A673 (cell line): Measurements from ENCODE around the gene ZNF778. TPM values are rescaled to one million over a fixed set of nuclear protein-coding genes. Genes with fewer than 3 reads are reported as not detected.
"Not testable (repeated sequence)": the region's sequence is repeated elsewhere in the genome, so short reads cannot be mapped to it uniquely, and the experiment has no call there.

Experiments
- BruUV-seq: library from RNA; stranded (reverse); fragments of 400-500 nt; replicated peaks from 2 replicates; lab custom pipeline; 2021; lab: Mats Ljungman, UMichigan
- CTCF ChIA-PET: fragments of 300-600 bp; sonication (Branson Sonifier 250); formaldehyde crosslinking; loops from one replicate; lab custom pipeline; 2022; ENCODE audit warnings: antibody characterized with exemption; lab: Charles Lee
- POLR2A ChIA-PET: fragments of 300-600 bp; sonication (Branson Sonifier 250); formaldehyde crosslinking; loops from one replicate; lab custom pipeline; 2022; ENCODE audit warnings: antibody characterized with exemption; ENCODE audit not compliant: low non-redundant PET; lab: Charles Lee
- DNase-seq: peaks from one replicate; pipeline ENCODE4 v3.0.0-alpha.2; 2015; ENCODE audit warnings: low spot score
- H3K27ac ChIP-seq: fragments of 200-600 bp; sonication (generic); 2 replicates; pipeline ENCODE4 v1.5.1; 2016; ENCODE audit warnings: mixed run types, low read depth, mild to moderate bottlenecking, mixed read lengths, antibody characterized with exemption, low read length; ENCODE audit not compliant: poor library complexity, severe bottlenecking
- H3K27me3 ChIP-seq: fragments of 200-600 bp; sonication (generic); replicated peaks from 2 replicates; pipeline ENCODE4 v1.6.1; 2017; ENCODE audit warnings: mixed run types, low read depth, mild to moderate bottlenecking, mixed read lengths, antibody characterized with exemption, low read length; ENCODE audit not compliant: insufficient read depth, poor library complexity
- H3K36me3 ChIP-seq: fragments of 200-600 bp; sonication (generic); 2 replicates; pipeline ENCODE4 v1.6.1; 2016; ENCODE audit warnings: mixed run types, mild to moderate bottlenecking, mixed read lengths, antibody characterized with exemption, low read length; ENCODE audit not compliant: insufficient read depth, poor library complexity, severe bottlenecking
- H3K4me1 ChIP-seq: fragments of 200-600 bp; sonication (generic); 2 replicates; pipeline ENCODE4 v1.6.1; 2017; ENCODE audit warnings: mixed run types, mild to moderate bottlenecking, mixed read lengths, antibody characterized with exemption, low read length; ENCODE audit not compliant: insufficient read depth, poor library complexity, severe bottlenecking
- H3K4me3 ChIP-seq: fragments of 200-600 bp; sonication (generic); 2 replicates; pipeline ENCODE4 v1.5.1; 2016; ENCODE audit warnings: low read depth, mixed run types, mild to moderate bottlenecking, mixed read lengths, low read length; ENCODE audit not compliant: poor library complexity, severe bottlenecking
- H3K9me3 ChIP-seq: fragments of 200-600 bp; sonication (generic); 2 replicates; pipeline ENCODE4 v1.6.1; 2016; ENCODE audit warnings: mixed run types, low read depth, mild to moderate bottlenecking, mixed read lengths, antibody characterized with exemption, low read length; ENCODE audit not compliant: poor library complexity, severe bottlenecking
- EZH2 ChIP-seq: fragments of 200-600 bp; sonication (generic); IDR thresholded peaks from 2 replicates; pipeline ENCODE4 v1.6.1; 2017; ENCODE audit warnings: borderline replicate concordance, low read depth, mild to moderate bottlenecking, mixed read lengths, antibody characterized with exemption, low read length; ENCODE audit not compliant: poor library complexity, severe bottlenecking
- intact Hi-C: fragments of 100-400 bp; cut with micrococcal nuclease; formaldehyde crosslinking; loops from one replicate; pipeline ENCODE4 v1.10.0; 2022; ENCODE audit not compliant: unreplicated experiment
- total RNA-seq: library from RNA; stranded (reverse); gene quantifications from 2 replicates; pipeline ENCODE4 v1.2.3, GENCODE V29; 2021
- TF ChIP-seq, protein P1 (sequence below): fragments of 300-800, 200-600 bp; sonication (generic); conservative IDR thresholded peaks from 2 replicates; pipeline ENCODE4 v1.5.1; 2017; ENCODE audit warnings: low read depth, mild to moderate bottlenecking, antibody characterized with exemption, low read length, moderate library complexity, mixed read lengths

The ZNF778 gene
- total RNA-seq, 1 experiment from 2014 or later, result 14.0 TPM

DNA sequence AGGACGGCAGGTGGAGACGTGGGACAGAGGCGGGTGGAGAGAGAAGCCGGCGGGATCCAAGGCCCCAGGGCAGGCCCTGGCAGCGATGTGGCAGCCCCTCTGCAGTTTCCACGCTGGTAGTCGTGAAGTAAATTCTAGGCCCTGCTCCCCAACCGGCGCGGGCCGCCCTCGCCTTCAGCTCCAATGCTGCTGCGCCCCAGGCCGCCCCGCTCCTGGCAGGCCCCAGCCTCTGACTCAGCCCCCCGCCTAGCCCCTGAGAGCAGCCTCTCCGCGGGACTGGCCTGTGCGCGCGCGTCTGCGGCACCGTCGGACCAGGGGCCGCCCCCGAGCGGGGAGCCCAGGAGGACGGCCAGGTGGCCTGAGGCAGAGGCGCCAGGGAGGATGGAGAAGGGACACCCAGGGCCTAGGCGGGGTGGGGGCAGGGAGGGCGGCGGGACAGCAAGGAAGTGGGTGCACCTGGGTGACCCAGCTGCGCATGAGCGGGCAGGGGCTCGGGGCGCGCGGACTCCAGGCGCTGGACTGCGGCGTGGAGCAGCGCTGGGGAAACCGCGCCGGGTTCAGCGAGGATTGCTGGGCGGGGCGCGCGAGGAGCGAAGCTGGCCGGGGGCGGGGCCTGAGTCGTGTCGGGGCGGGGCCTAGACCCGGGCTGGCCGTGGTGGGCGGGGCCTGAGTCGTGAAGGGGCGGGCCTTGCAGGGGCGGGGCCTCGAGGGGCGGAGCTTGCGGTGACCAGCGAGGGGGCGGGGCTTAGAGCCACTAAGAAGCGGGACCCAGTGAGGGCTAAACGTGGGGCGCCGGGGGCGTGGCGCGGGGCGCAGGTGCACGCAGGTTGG is 29.6 kb downstream of the ZNF778 start:
- Histone ChIP-seq H3K4me1 (peaks cover 8% of the 10 kb centered on the region), H3K9me3 (no peaks in the 10 kb centered on the region), H3K36me3 (no peaks in the 10 kb centered on the region), H3K4me3 (peak overlapping the region; percentile 55), H3K27me3 (no peaks in the 10 kb centered on the region), H3K27ac (no peak overlapping the region)
- POLR2A ChIA-PET, result no interaction called here
- TF ChIP-seq, protein P1, sequence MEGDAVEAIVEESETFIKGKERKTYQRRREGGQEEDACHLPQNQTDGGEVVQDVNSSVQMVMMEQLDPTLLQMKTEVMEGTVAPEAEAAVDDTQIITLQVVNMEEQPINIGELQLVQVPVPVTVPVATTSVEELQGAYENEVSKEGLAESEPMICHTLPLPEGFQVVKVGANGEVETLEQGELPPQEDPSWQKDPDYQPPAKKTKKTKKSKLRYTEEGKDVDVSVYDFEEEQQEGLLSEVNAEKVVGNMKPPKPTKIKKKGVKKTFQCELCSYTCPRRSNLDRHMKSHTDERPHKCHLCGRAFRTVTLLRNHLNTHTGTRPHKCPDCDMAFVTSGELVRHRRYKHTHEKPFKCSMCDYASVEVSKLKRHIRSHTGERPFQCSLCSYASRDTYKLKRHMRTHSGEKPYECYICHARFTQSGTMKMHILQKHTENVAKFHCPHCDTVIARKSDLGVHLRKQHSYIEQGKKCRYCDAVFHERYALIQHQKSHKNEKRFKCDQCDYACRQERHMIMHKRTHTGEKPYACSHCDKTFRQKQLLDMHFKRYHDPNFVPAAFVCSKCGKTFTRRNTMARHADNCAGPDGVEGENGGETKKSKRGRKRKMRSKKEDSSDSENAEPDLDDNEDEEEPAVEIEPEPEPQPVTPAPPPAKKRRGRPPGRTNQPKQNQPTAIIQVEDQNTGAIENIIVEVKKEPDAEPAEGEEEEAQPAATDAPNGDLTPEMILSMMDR, result no peak
- TF ChIP-seq EZH2, result no peak
- CTCF ChIA-PET, result interaction anchor here (0.6 to 0.7 kb wide), 2 partner anchors 574 to 1470 kb away, joined by 4 to 7 read pairs; no protein-coding TSS in a partner anchor
- peak; percentile 81 for DNase-seq
- intact Hi-C loops, result loop anchor here (10.0 kb wide), 1 partner anchor 258 kb away; the partner anchor contains the start of gene SPG7
- no TSS peak for BruUV-seq

DNA sequence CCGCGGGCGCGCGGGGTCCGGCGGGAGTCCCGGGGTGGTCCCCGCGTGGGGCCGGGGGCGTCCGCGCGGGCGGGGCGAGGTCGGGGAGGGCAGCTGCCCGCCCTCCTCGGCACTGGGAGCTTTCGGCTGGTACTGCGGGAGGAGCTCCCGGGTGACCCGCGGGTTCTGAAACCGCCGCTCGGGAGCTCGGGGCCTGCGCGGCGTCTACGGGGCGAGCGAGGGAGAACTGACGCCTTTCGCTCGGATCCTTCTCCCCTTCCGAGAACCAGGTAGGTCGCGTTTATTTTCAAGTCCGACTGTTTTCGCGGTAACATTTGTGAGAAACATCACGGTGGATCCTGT is 30.2 kb downstream of the ZNF778 start:
- H3K4me3 ChIP-seq, result peak overlapping the region; percentile 55
- CTCF ChIA-PET, H3K27me3 ChIP-seq, POLR2A ChIA-PET, H3K36me3 ChIP-seq, H3K27ac ChIP-seq, H3K4me1 ChIP-seq, DNase-seq, H3K9me3 ChIP-seq, BruUV-seq: not testable (repeated sequence)
- intact Hi-C loops, result loop anchor here (10.0 kb wide), 1 partner anchor 257 kb away; the partner anchor contains the start of gene SPG7

DNA sequence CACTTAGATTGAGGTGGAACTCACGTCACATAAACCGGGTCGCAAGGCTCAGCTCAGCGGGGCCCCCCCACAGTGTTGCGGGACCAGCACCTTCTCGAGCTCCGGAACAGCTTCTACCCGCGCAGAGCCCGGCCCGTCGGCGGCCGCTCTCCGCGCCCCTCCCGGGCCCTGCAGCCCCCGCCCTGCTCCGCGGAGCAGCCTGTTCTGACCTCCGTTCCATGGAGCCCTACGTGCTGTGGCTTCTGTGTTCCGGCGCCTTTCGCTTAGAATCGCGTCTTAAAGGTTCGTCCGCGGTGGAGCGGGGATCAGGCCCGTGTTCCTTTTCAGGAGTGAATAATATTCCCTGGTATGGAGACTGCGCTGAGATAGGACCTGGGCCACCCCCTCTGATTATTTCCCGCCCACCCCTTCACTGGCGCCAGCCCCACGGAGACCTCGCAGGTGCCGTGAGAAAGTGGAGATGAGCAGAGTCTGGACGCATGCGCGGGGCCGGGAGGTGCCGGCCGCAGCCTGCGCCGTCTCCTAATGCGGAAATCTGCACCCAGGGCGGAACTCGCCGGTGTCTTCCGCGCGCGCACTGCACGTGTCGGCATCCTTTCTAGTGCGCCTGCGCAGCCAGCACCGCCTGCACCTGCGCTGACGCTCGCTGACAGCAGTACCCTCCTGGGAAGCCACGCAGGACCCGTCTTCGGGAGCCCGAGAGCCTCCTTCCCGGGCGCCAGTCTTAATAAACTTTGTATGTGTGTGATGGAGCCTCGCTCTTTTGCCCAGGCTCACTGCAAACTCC is 30.9 kb downstream of the ZNF778 start:
- ChIA-PET POLR2A (no interaction called here), CTCF (no interaction called here)
- no peaks in the 10 kb centered on the region for H3K9me3 ChIP-seq
- peaks cover 8% of the 10 kb centered on the region for H3K4me1 ChIP-seq
- intact Hi-C loops, result loop anchor here (10.0 kb wide), 1 partner anchor 256 kb away; the partner anchor contains the start of gene SPG7
- no peaks in the 10 kb centered on the region for H3K27me3 ChIP-seq
- no peaks in the 10 kb centered on the region for H3K36me3 ChIP-seq
- no peak overlapping the region for H3K27ac ChIP-seq
- peak overlapping the region; percentile 55 for H3K4me3 ChIP-seq
- TF ChIP-seq, protein P1, result no peak
- TF ChIP-seq EZH2, result no peak
- BruUV-seq, result no TSS peak
- DNase-seq, result no peak
